Measurements from ENCODE around the gene MYCBP. TPM values are rescaled to one million over a fixed set of nuclear protein-coding genes. Genes with fewer than 3 reads are reported as not detected.

The MYCBP gene
- total and polyA plus RNA-seq, 7 experiments from 2014 or later, result 6.1 to 62.2 (median 20.4) TPM

GRCh38 chr1:38891753-38892152 lies 18.6 kb upstream of the MYCBP start:
- CTCF ChIA-PET, result interaction anchor here (1.6 kb wide), 1 partner anchor 201 kb away, joined by 5 read pairs; no protein-coding TSS in a partner anchor
- POLR2A ChIA-PET, result no interaction called here
- intact Hi-C loops (cut with micrococcal nuclease), result loop anchor here in 1 of 2 donors (1.0 kb wide), 1 partner anchor 201 kb away; no protein-coding TSS in a partner anchor

GRCh38 chr1:38889589-38889988 lies 16.4 kb upstream of the MYCBP start:
- Histone ChIP-seq H3K9me3 (ENCODE audit: control insufficient read depth in 2 of 3, low read length in 3 of 3) (no peaks in the 10 kb centered on the region), H3K4me1 (ENCODE audit: control insufficient read depth in 2 of 2, insufficient read depth in 2 of 2, low read length in 2 of 2) (no peaks in the 10 kb centered on the region), H3K27me3 (ENCODE audit: control insufficient read depth in 2 of 2, insufficient read depth in 2 of 2, low read length in 2 of 2) (no peaks in the 10 kb centered on the region), H3K27ac (ENCODE audit: low read depth, low read length) (no peak overlapping the region), H3K4me3 (ENCODE audit: low read length) (no peak overlapping the region), H3K36me3 (ENCODE audit: control insufficient read depth in 2 of 3, insufficient read depth in 3 of 3, low read length in 3 of 3) (no peaks in the 10 kb centered on the region)
- ATAC-seq (no peak), DNase-seq (no peak)
- intact Hi-C loops (cut with micrococcal nuclease), result no loop called here
- Mint-ChIP-seq H3K27ac (no peak overlapping the region), H3K4me3 (no peak overlapping the region), H3K9me3 (no peaks in the 10 kb centered on the region), H3K36me3 (peaks cover 0 to 7% (median 0%) of the 10 kb centered on the region in 5 donors), H3K27me3 (peaks cover 0 to 35% (median 0%) of the 10 kb centered on the region in 5 donors), H3K4me1 (peaks cover 0 to 2% (median 0%) of the 10 kb centered on the region in 7 donors)
- CTCF ChIA-PET, result no interaction called here
- POLR2A ChIA-PET, result no interaction called here

More at GRCh38 chr1:38891753-38892152, 18.6 kb upstream of the MYCBP start:
- no peak overlapping the region for H3K4me3 ChIP-seq (ENCODE audit: low read length)
- H3K4me1 ChIP-seq (ENCODE audit: control insufficient read depth in 2 of 2, insufficient read depth in 2 of 2, low read length in 2 of 2), result no peaks in the 10 kb centered on the region
- no peaks in the 10 kb centered on the region for H3K36me3 Mint-ChIP-seq
- DNase-seq (peak in 3 of 9 donors; percentile 4 to 13 (median 10)), ATAC-seq (no peak)
- H3K4me3 Mint-ChIP-seq, result no peak overlapping the region
- no peaks in the 10 kb centered on the region for H3K9me3 ChIP-seq (ENCODE audit: control insufficient read depth in 2 of 3, low read length in 3 of 3)
- H3K27me3 ChIP-seq (ENCODE audit: control insufficient read depth in 2 of 2, insufficient read depth in 2 of 2, low read length in 2 of 2), result no peaks in the 10 kb centered on the region
- peaks cover 0 to 2% (median 0%) of the 10 kb centered on the region in 7 donors for H3K4me1 Mint-ChIP-seq
- no peaks in the 10 kb centered on the region for H3K9me3 Mint-ChIP-seq
- no peaks in the 10 kb centered on the region for H3K36me3 ChIP-seq (ENCODE audit: control insufficient read depth in 2 of 3, insufficient read depth in 3 of 3, low read length in 3 of 3)
- H3K27ac Mint-ChIP-seq, result peak overlapping the region in 1 of 9 donors; percentile 62
- H3K27me3 Mint-ChIP-seq, result peaks cover 0 to 19% (median 0%) of the 10 kb centered on the region in 5 donors
- H3K27ac ChIP-seq (ENCODE audit: low read depth, low read length), result no peak overlapping the region

GRCh38 chr1:38888423-38889333 lies 15.5 kb upstream of the MYCBP start:
- Histone ChIP-seq H3K4me1 (ENCODE audit: control insufficient read depth in 2 of 2, insufficient read depth in 2 of 2, low read length in 2 of 2) (no peaks in the 10 kb centered on the region), H3K27ac (ENCODE audit: low read depth, low read length) (no peak overlapping the region), H3K36me3 (ENCODE audit: control insufficient read depth in 2 of 3, insufficient read depth in 3 of 3, low read length in 3 of 3) (no peaks in the 10 kb centered on the region), H3K4me3 (ENCODE audit: low read length) (no peak overlapping the region), H3K27me3 (ENCODE audit: control insufficient read depth in 2 of 2, insufficient read depth in 2 of 2, low read length in 2 of 2) (no peaks in the 10 kb centered on the region), H3K9me3 (ENCODE audit: control insufficient read depth in 2 of 3, low read length in 3 of 3) (no peaks in the 10 kb centered on the region)
- Mint-ChIP-seq H3K4me1 (peaks cover 0 to 2% (median 0%) of the 10 kb centered on the region in 7 donors), H3K4me3 (no peak overlapping the region), H3K27ac (no peak overlapping the region), H3K36me3 (peaks cover 0 to 7% (median 0%) of the 10 kb centered on the region in 5 donors), H3K27me3 (peaks cover 0 to 34% (median 0%) of the 10 kb centered on the region in 5 donors), H3K9me3 (no peaks in the 10 kb centered on the region)
- intact Hi-C loops (cut with micrococcal nuclease), result no loop called here
- ATAC-seq (no peak), DNase-seq (no peak)
- POLR2A ChIA-PET, result no interaction called here
- CTCF ChIA-PET, result no interaction called here

GRCh38 chr1:38885092-38885491 lies 11.9 kb upstream of the MYCBP start:
- Mint-ChIP-seq H3K4me1 (no peaks in the 10 kb centered on the region), H3K27ac (peak overlapping the region in 1 of 9 donors; percentile 46), H3K9me3 (no peaks in the 10 kb centered on the region), H3K4me3 (no peak overlapping the region), H3K36me3 (peaks cover 0 to 7% (median 0%) of the 10 kb centered on the region in 5 donors), H3K27me3 (peaks cover 0 to 35% (median 0%) of the 10 kb centered on the region in 5 donors)
- Histone ChIP-seq H3K4me1 (ENCODE audit: control insufficient read depth in 2 of 2, insufficient read depth in 2 of 2, low read length in 2 of 2) (no peaks in the 10 kb centered on the region), H3K9me3 (ENCODE audit: control insufficient read depth in 2 of 3, low read length in 3 of 3) (no peaks in the 10 kb centered on the region), H3K36me3 (ENCODE audit: control insufficient read depth in 2 of 3, insufficient read depth in 3 of 3, low read length in 3 of 3) (no peaks in the 10 kb centered on the region), H3K4me3 (ENCODE audit: low read length) (no peak overlapping the region), H3K27ac (ENCODE audit: low read depth, low read length) (no peak overlapping the region), H3K27me3 (ENCODE audit: control insufficient read depth in 2 of 2, insufficient read depth in 2 of 2, low read length in 2 of 2) (no peaks in the 10 kb centered on the region)
- ATAC-seq (no peak), DNase-seq (no peak)
- ChIA-PET CTCF (interaction anchor here (0.7 kb wide), 1 partner anchor 307 kb away, joined by 3 read pairs; no protein-coding TSS in a partner anchor), POLR2A (interaction anchor here (0.6 kb wide), 1 partner anchor 354 kb away, joined by 3 read pairs; no protein-coding TSS in a partner anchor)
- intact Hi-C loops (cut with micrococcal nuclease), result no loop called here

GRCh38 chr1:38881487-38881886 lies 8.3 kb upstream of the MYCBP start, which contains the start of gene GJA9:
GJA9 (minus strand) TSS chr1:38881587; CDS start chr1:38876098, 5,489 bp downstream.
- DNase-seq (no peak), ATAC-seq (no peak)
- Mint-ChIP-seq H3K27me3 (peaks cover 0 to 16% (median 0%) of the 10 kb centered on the region in 5 donors), H3K36me3 (peaks cover 0 to 5% (median 0%) of the 10 kb centered on the region in 5 donors), H3K4me3 (no peak within 1 kb of the TSS), H3K9me3 (no peaks in the 10 kb centered on the region), H3K27ac (no peak within 1 kb of the TSS), H3K4me1 (no peaks in the 10 kb centered on the region)
- ChIA-PET CTCF (interaction anchor here (0.7 kb wide), 1 partner anchor 15 kb away, joined by 3 read pairs; no protein-coding TSS in a partner anchor), POLR2A (interaction anchor here (0.6 to 0.9 kb wide), 2 partner anchors 8 to 111 kb away, joined by 3 to 4 read pairs; no protein-coding TSS in a partner anchor)
- H3K27me3 ChIP-seq (ENCODE audit: control insufficient read depth in 2 of 2, insufficient read depth in 2 of 2, low read length in 2 of 2), result no peaks in the 10 kb centered on the region
- intact Hi-C loops (cut with micrococcal nuclease), result no loop called here
- no peak within 1 kb of the TSS for H3K4me3 ChIP-seq (ENCODE audit: low read length)
- H3K9me3 ChIP-seq (ENCODE audit: control insufficient read depth in 2 of 3, low read length in 3 of 3), result no peaks in the 10 kb centered on the region
- H3K36me3 ChIP-seq (ENCODE audit: control insufficient read depth in 2 of 3, insufficient read depth in 3 of 3, low read length in 3 of 3), result no peaks in the 10 kb centered on the region
- H3K27ac ChIP-seq (ENCODE audit: low read depth, low read length), result no peak within 1 kb of the TSS
- no peaks in the 10 kb centered on the region for H3K4me1 ChIP-seq (ENCODE audit: control insufficient read depth in 2 of 2, insufficient read depth in 2 of 2, low read length in 2 of 2)

GRCh38 chr1:38875811-38876210 lies 2.7 kb upstream of the MYCBP start:
- Mint-ChIP-seq H3K27me3 (no peaks in the 10 kb centered on the region), H3K4me1 (peaks cover 13 to 33% (median 25%) of the 10 kb centered on the region in 7 donors), H3K4me3 (no peak overlapping the region), H3K27ac (peak overlapping the region in 1 of 9 donors; percentile 41), H3K36me3 (no peaks in the 10 kb centered on the region), H3K9me3 (no peaks in the 10 kb centered on the region)
- no peak for ATAC-seq
- Histone ChIP-seq H3K4me3 (ENCODE audit: low read length) (no peak overlapping the region), H3K36me3 (ENCODE audit: control insufficient read depth in 2 of 3, insufficient read depth in 3 of 3, low read length in 3 of 3) (peaks cover 0 to 6% (median 0%) of the 10 kb centered on the region in 3 experiments), H3K4me1 (ENCODE audit: control insufficient read depth in 2 of 2, insufficient read depth in 2 of 2, low read length in 2 of 2) (peaks cover 10 to 16% of the 10 kb centered on the region in 2 donors), H3K9me3 (ENCODE audit: control insufficient read depth in 2 of 3, low read length in 3 of 3) (no peaks in the 10 kb centered on the region), H3K27ac (ENCODE audit: low read depth, low read length) (no peak overlapping the region), H3K27me3 (ENCODE audit: control insufficient read depth in 2 of 2, insufficient read depth in 2 of 2, low read length in 2 of 2) (no peaks in the 10 kb centered on the region)
- DNase-seq, result no peak
- POLR2A ChIA-PET, result interaction anchor here (1.0 to 1.2 kb wide), 2 partner anchors 15 to 157 kb away, joined by 3 read pairs; no protein-coding TSS in a partner anchor
- CTCF ChIA-PET, result no interaction called here
- intact Hi-C loops (cut with micrococcal nuclease), result loop anchor here in 1 of 2 donors (10.0 kb wide), 1 partner anchor 529 kb away; no protein-coding TSS in a partner anchor

Measured in naive thymus-derived CD4-positive, alpha-beta T cell (primary cell).